T1000 (cell line): ENCODE data around the gene LRRC4C.
"Not testable (repeated sequence)": the region's sequence is repeated elsewhere in the genome, so short reads cannot be mapped to it uniquely, and the experiment has no call there.

Source experiments
- DNase-seq: peaks from one replicate; lab custom pipeline; 2025; ENCODE audit warnings: mixed read lengths; lab: John Stamatoyannopoulos, UW

Gene LRRC4C

GRCh38 chr11:41018224-41018623, 441.2 kb downstream of the LRRC4C start:
- no peak for DNase-seq

GRCh38 chr11:41010361-41011050, 448.9 kb downstream of the LRRC4C start:
- DNase-seq = no peak

- DNase-seq = no peak
Observed at GRCh38 chr11:41005986-41006385, 453.5 kb downstream of the LRRC4C start.

GRCh38 chr11:41003339-41004282, 455.8 kb downstream of the LRRC4C start:
- no peak for DNase-seq

DNA sequence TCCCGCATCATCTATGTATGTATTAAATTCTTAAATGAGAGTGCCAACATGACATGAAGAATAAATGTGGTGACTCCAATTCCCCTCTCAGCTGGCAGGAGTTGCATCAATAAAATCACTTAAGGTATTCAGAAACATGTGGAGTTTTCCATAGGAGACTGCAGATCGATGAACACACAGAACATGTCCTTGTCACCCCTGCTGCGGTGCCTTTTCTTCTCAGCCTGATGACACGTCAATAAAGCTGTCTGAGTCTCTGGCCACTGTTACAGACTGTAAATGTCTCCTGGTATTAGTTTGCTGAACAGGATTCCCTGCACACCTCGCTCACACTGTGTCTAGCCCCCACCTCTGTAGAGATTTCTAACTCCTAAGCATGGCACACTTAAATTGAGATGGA, 460.5 kb downstream of the LRRC4C start:
- DNase-seq = no peak

DNA sequence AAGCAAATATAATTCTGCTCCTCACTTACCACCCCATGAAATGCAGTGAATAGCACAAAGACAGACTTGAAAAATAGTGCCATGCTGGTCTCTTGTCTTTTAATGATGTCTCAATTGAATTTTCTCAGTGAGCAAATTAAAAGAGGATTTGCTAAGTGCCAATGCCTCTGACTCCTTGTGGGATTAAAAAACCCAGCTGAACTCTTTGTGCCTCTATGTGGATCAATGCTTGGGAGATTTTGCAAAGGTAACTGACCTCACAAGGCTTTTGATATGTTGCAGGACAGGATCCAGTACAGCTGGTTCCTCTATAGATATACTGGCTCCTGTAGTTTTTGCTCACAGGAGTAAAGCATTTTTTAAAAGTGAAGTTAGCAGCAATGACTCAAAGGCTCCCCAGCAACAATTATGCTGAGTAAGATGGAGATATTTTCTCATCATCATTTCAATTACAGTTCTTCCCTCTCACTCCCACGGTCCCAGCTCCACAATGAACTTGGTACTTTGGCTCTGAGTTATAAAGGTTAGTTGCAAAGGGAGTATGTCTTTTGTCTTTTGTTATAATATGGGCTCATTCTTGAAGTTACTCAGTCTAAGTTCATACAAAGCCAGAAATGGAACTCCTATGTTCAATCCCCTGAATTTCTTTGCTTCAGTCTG, 471.5 kb downstream of the LRRC4C start:
- no peak for DNase-seq

GRCh38 chr11:40986320-40986719, 473.1 kb downstream of the LRRC4C start:
- DNase-seq = no peak

DNA sequence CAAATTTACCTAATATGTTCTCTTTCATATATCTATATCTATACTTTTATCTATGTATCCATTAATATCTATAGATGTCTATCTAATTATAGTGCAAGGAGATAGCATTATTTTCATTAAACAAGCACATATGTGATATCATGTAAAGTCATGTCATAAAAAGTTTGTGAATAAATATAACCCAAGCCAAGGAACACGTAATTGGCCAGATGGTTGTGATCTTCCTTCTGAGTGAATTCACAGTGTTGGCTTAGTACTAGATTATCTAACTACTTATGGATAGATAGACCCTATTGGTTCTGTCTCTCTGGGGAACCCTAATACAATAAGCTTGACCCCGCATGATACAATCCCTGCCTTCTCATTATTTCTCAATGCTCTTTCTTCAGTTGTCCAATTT, 484.4 kb downstream of the LRRC4C start:
- no peak for DNase-seq

DNA sequence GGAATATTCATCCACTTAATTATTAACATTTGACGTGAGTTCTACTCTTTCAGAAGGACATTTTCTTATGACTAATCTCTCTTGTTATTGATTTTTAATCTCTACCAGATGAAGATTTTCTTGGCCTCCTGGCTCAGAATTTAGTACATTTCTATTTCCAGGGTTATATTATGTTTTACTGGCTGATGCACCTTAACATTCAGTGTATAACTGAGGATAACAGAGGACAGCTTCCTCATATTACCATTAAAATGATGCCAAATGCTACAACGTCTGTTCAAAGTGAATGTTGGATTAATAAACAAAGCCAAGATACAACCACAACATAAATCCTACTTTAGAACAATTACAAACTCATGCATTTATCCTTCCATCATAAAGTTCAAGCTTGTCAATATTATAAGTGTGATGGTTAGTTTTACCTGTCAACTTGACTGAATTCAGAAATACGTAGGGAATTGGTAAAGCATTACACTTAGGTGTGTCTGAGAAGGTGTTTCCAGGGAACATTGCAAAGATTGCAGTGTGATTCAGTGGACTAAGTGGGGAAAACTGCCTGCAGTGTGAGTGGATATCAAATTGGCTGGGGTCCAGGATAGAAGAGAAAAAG, 485.2 kb downstream of the LRRC4C start:
- DNase-seq = no peak

- DNase-seq = no peak
Observed at GRCh38 chr11:40958707-40959106, 500.7 kb downstream of the LRRC4C start.

GRCh38 chr11:40952479-40952878, 507.0 kb downstream of the LRRC4C start:
- no peak for DNase-seq

DNA sequence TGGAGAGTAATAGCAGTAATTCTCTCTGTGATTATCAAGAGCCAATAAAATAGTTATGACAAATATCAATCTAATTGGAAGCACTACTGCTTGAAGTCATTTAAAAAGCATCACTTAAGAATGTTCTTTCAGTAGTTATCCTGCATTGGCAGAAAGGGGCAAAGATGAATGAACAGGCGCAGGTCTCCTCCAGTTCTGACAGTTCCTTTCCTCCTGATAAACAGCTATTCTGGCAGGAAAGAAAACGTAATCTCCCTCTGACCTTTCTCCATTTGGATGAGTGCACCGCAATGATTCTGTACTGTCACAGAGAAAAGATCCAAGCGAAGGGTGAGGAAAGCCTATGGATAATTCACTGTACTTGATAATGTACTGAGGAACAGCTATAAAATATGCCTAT, 521.5 kb downstream of the LRRC4C start:
- DNase-seq = no peak

- DNase-seq = no peak
Observed at GRCh38 chr11:40924915-40925314, 534.5 kb downstream of the LRRC4C start.

DNA sequence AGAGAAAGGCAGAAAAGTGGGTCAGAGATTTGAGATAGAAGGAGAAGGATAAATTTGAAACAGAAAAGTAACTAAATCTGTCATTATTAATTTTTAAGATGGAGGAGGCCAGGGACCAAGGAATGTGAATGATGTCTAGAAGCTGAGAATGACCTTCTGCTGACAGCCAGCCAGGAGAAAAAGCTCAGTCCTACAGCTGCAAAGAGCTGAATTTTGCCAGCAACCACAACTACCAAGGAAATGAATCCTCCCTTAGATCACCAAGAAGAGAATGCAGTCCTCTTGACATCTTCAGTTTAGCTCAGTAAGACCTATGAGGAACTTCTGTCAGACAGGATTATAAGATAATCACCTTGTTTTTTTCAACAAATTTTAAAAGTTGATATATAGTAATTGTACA, 538.2 kb downstream of the LRRC4C start:
- DNase-seq = no peak

DNA sequence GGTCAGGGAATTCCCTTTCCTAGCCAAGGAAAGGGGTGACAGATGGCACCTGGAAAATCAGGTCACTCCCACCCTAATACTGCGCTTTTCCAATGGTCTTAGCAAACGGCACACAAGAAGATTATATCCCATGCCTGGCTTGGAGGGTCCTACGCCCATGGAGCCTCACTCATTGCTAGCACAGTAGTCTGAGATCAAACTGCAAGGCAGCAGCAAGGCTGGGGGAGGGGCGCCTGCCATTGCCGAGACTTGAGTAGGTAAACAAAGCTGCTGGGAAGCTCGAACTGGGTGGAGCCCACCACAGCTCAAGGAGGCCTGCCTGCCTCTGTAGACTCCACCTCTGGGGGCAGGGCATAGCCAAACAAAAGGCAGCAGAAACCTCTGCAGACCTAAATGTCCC, 548.7 kb downstream of the LRRC4C start:
- not testable (repeated sequence) for DNase-seq

- no peak for DNase-seq
Observed at GRCh38 chr11:40894501-40894900, 565.0 kb downstream of the LRRC4C start.

- no peak for DNase-seq
Observed at GRCh38 chr11:40885250-40885954, 574.0 kb downstream of the LRRC4C start.

GRCh38 chr11:40882301-40882700, 577.2 kb downstream of the LRRC4C start:
- DNase-seq = no peak

- no peak for DNase-seq
Observed at GRCh38 chr11:40879911-40880310, 579.5 kb downstream of the LRRC4C start.

DNA sequence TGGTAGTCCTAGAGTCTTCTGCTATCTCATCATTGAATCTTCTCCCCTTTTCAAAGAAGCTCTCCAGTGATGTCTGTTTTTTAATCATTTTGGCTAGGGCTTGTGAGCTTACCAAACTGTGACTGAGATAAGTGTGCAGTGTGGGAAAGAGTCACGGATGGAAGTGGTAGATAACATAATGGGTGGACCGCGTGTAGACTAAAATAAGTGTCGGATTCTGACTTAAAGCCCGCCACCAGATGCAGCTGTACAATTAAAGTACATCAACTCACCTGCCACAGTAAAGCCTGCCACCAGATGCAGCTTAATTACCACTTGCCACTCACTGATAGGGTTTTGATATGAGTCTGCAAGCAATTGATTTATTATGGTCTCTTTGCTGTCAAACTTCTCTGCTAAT, 581.5 kb downstream of the LRRC4C start:
- no peak for DNase-seq

DNA sequence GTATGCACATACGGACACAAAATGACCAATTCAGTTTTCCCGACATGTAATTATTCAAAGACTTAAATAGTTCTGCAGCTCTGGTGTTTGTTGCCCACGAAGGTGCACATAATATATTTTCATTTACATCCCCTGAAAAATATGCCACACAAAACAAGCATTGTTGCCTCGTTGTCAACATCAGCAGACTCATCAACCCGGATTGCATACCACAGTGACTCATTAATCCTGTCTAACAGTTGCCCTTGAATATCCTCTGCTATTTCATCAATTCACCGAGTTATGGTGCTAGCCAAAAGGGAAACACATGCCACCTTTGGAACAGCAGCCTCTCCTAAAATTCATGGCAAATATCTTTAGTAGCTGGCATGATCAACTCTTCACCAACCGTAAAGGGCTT, 582.2 kb downstream of the LRRC4C start:
- no peak for DNase-seq
